Gastroesophageal sphincter (tissue), 4 donors: ENCODE data around the gene SNX14. TPM values are rescaled to one million over a fixed set of nuclear protein-coding genes. Genes with fewer than 3 reads are reported as not detected.

Experiments used
- ATAC-seq: fragments of 150-250 bp; one replicate; pipeline ENCODE4 v1.9.1; 2016; ENCODE audit warnings: mild to moderate bottlenecking, moderate library complexity
- H3K27ac ChIP-seq, 4 donors: fragments of 200-600 bp; sonication (generic) in 3 of 4; 1 replicate in 3 of 4; 2 replicates in 1 of 4; pipeline ENCODE4 v1.5.1; 2016 to 2019
- H3K27me3 ChIP-seq: fragments of 200-600 bp; sonication (generic); one replicate; pipeline ENCODE4 v1.5.1; 2019
- H3K36me3 ChIP-seq, 2 donors: fragments of 200-600 bp; sonication (generic); one replicate each; pipeline ENCODE4 v1.5.1; 2019; ENCODE audit warnings: control low read depth in 1 of 2
- H3K4me1 ChIP-seq, 3 donors: fragments of 200-600 bp; sonication (generic); 1 replicate in 2 of 3; 2 replicates in 1 of 3; pipeline ENCODE4 v1.5.1; 2016 to 2019; ENCODE audit warnings: control low read depth in 2 of 3
- H3K4me3 ChIP-seq, 2 donors: fragments of 200-600 bp; sonication (generic); one replicate each; pipeline ENCODE4 v1.5.1; 2019; ENCODE audit warnings: mild to moderate bottlenecking in 1 of 2, moderate library complexity in 1 of 2
- H3K9me3 ChIP-seq, 3 donors: fragments of 200-600 bp; sonication (generic); one replicate each; pipeline ENCODE4 v1.5.1; 2017 to 2019; ENCODE audit warnings: control low read depth in 2 of 3
- EP300 ChIP-seq: sonication (generic); formaldehyde crosslinking; IDR thresholded peaks from one replicate; pipeline ENCODE4 v1.6.1; 2017; ENCODE audit warnings: antibody characterized with exemption, mild to moderate bottlenecking
- POLR2A ChIP-seq, 2 donors: fragments of 450-650 bp; IDR thresholded peaks; one replicate each; pipeline ENCODE4 v1.6.1; 2017; ENCODE audit warnings: antibody characterized with exemption in 2 of 2, mild to moderate bottlenecking in 2 of 2, moderate library complexity in 1 of 2
- POLR2AphosphoS5 ChIP-seq: sonication (generic); formaldehyde crosslinking; IDR thresholded peaks from one replicate; pipeline ENCODE4 v1.6.1; 2017; ENCODE audit warnings: antibody characterized with exemption
- WGBS, 2 donors: methylation state at CpG; one replicate each; pipeline ENCODE4 v1.1.5; 2018; ENCODE audit warnings: low coverage in 1 of 2; 5-methylcytosine and 5-hydroxymethylcytosine counted together
- total RNA-seq, 4 donors: library from RNA; depleted of rRNA; stranded (reverse); fragments of >200 nt; gene quantifications; one replicate each; pipeline ENCODE4 v1.1.0, GENCODE V29; 2016
- TF ChIP-seq, protein P1 (sequence below), 4 experiments: fragments of 200-600 bp in 2 of 4; fragments of 450-650 bp in 2 of 4; sonication (generic) in 1 of 4; IDR thresholded peaks; one replicate each; pipeline ENCODE4 v1.5.1; 2017 to 2019; ENCODE audit warnings: antibody characterized with exemption in 4 of 4, mild to moderate bottlenecking in 2 of 4, moderate library complexity in 2 of 4

The SNX14 gene
- total RNA-seq, 4 donors from 2014 or later = 28.7 to 105 (median 48.8) TPM

DNA sequence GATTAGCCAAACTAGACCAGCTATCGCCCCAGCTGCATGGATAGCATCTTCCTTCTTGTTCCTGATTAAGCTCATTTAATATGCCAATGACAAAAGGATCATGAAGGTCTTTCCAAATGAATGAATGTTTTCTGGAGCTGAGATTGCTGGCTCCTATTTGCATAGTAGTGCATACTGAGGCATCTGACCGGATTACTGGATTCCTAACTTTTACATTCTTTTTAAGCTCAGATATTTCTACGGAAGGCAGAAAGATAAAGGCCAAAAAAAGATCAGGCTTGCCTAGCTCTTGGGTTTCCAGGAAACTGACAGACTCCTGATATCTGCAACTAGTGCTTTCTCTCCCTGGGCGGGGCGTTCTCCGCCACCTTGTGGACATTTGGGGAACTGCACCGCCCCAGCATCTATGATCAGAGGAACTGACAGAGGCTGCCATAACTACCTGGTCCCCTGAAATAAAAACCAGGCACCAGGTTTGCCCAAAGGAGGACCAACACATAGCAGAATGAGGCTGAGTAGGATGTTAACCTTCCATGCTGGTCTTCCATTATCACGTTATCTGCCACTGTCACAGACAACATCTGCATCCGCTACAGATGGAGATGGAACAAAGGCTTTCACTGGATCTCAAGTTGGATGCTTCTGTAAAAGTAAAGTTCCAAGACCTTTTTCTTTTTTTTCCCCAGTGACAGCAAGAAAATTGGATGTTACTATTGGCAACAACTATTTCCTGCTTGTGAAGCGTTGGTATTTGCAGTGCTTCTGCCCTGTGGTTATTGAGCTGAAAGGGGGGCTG, 110.6 kb downstream of the SNX14 start:
- 25 to 30% methylated on average over 8 to 10 of the region's 10 CpGs for WGBS, 2 donors
- Histone ChIP-seq H3K4me3 (no peak overlapping the region), H3K36me3 (peaks cover 0 to 7% of the 10 kb centered on the region in 2 donors), H3K27ac (peak overlapping the region in 3 of 4 donors; percentile 2 to 53 (median 36)), H3K4me1 (peaks cover 0 to 9% (median 0%) of the 10 kb centered on the region in 3 donors), H3K9me3 (no peaks in the 10 kb centered on the region), H3K27me3 (no peaks in the 10 kb centered on the region)
- ATAC-seq = peak; percentile 82
- TF ChIP-seq POLR2AphosphoS5 (peak; percentile 34), POLR2A (IDR thresholded peaks at IDR 0.05) (no peak)
- TF ChIP-seq, protein P1, sequence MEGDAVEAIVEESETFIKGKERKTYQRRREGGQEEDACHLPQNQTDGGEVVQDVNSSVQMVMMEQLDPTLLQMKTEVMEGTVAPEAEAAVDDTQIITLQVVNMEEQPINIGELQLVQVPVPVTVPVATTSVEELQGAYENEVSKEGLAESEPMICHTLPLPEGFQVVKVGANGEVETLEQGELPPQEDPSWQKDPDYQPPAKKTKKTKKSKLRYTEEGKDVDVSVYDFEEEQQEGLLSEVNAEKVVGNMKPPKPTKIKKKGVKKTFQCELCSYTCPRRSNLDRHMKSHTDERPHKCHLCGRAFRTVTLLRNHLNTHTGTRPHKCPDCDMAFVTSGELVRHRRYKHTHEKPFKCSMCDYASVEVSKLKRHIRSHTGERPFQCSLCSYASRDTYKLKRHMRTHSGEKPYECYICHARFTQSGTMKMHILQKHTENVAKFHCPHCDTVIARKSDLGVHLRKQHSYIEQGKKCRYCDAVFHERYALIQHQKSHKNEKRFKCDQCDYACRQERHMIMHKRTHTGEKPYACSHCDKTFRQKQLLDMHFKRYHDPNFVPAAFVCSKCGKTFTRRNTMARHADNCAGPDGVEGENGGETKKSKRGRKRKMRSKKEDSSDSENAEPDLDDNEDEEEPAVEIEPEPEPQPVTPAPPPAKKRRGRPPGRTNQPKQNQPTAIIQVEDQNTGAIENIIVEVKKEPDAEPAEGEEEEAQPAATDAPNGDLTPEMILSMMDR (IDR thresholded peaks at IDR 0.05) = peak; percentile 97 to 100 (median 99)

DNA sequence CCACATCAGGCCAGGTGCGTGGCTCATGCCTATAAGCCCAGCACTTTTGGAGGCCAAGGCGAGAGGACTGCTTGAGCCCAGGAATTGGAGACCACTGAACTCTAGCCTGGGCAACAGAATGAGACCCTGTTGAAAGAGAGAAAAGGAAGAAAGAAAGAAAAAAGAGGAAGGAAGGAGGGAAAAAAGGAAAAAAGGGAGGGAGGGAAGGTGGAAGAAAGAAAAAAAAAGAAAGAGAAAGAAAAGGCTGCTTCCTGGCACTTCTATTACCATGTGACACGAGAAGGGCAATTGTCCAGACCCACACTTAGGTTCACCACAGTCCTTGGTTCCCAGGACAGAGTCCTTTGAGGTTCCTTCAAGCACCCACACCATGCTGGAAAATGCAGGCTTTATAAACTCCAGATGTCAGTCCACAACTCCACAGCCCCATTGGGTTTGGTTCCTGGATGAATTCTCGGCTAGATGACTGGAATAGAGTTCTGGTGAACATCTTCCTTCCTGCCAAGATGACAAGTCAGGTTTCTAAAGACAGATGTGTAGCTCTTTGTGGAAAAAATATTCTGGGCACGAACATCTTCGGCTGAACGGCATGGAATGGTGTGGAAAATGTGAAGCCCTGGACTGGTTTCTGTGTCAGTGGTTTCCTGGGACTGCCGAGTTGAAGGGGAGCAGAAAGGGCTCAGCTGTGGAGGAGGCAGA, 111.3 kb downstream of the SNX14 start:
- ATAC-seq = peak; percentile 26
- TF ChIP-seq POLR2AphosphoS5 (no peak), EP300 (no peak), POLR2A (IDR thresholded peaks at IDR 0.05) (no peak)
- TF ChIP-seq, protein P1 (IDR thresholded peaks at IDR 0.05) = no peak
- Histone ChIP-seq H3K4me1 (peaks cover 0 to 9% (median 0%) of the 10 kb centered on the region in 3 donors), H3K36me3 (peaks cover 0 to 3% of the 10 kb centered on the region in 2 donors), H3K27ac (peak overlapping the region in 3 of 4 donors; percentile 2 to 53 (median 36)), H3K4me3 (no peak overlapping the region), H3K27me3 (no peaks in the 10 kb centered on the region), H3K9me3 (no peaks in the 10 kb centered on the region)
- WGBS, 2 donors = 47 to 55% methylated on average over 5 to 7 of the region's 8 CpGs

DNA sequence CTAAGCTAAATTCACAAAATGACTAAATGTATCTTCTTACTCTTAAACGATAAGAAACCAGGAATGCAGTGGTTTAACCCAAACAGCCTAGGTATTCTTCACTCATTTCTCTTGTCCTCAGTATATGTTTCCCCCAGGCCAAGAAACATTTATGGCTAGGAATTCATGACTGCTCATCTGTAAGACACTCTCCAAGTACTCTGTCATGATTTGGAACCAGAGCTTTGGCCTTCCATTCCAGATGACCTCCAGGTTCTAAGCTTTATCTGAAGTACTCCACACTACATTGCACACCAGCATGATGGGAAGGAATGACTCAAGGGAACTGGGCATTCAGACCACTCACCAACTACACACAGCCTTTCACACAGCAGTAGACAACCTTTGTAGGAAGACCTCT, 114.5 kb downstream of the SNX14 start:
- Histone ChIP-seq H3K27ac (no peak overlapping the region), H3K9me3 (peaks cover 0 to 9% (median 0%) of the 10 kb centered on the region in 3 donors), H3K4me3 (no peak overlapping the region), H3K36me3 (peaks cover 0 to 9% of the 10 kb centered on the region in 2 donors), H3K4me1 (peaks cover 0 to 9% (median 0%) of the 10 kb centered on the region in 3 donors), H3K27me3 (no peaks in the 10 kb centered on the region)
- WGBS, 2 donors = 81 to 89% methylated on average over 1 of the region's 1 CpG
- ATAC-seq = no peak
- TF ChIP-seq, protein P1 (IDR thresholded peaks at IDR 0.05) = no peak
- TF ChIP-seq POLR2A (IDR thresholded peaks at IDR 0.05) (no peak), EP300 (no peak), POLR2AphosphoS5 (no peak)

DNA sequence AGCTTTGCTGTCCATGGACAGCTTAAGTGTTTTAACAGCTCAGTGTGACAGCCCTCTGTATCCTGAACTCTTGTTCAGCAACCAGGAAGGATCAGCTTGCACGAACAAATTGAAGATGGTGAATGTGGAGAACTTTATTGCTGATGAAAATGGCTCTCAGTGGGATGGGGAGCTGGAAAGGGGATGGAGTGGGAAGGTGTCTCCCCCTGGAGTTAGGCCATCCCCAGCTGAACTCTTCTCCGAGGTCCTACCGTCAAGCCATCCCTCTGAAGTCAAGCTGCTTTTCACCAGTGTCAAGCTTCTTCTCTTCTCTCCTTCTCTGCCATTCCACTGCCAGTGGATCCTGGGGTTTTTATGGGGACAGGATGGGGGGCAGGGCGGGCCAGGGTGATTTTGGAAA, 117.1 kb downstream of the SNX14 start:
- Histone ChIP-seq H3K27me3 (no peaks in the 10 kb centered on the region), H3K36me3 (peaks cover 0 to 9% of the 10 kb centered on the region in 2 donors), H3K27ac (no peak overlapping the region), H3K9me3 (peaks cover 0 to 9% (median 0%) of the 10 kb centered on the region in 3 donors), H3K4me1 (no peaks in the 10 kb centered on the region), H3K4me3 (no peak overlapping the region)
- ATAC-seq = no peak
- 89 to 100% methylated on average over 3 of the region's 4 CpGs for WGBS, 2 donors
- TF ChIP-seq POLR2AphosphoS5 = no peak
- TF ChIP-seq, protein P1 (IDR thresholded peaks at IDR 0.05) = no peak
- TF ChIP-seq EP300 = no peak
- TF ChIP-seq POLR2A (IDR thresholded peaks at IDR 0.05) = no peak
